SK-N-SH (cell line): ENCODE data around the gene TCF25. TPM values are rescaled to one million over a fixed set of nuclear protein-coding genes. Genes with fewer than 3 reads are reported as not detected.

Experiments used
- CTCF ChIA-PET: fragments of 300-600, 350-600 bp; formaldehyde crosslinking; extraction: SDS; loops from one replicate; lab custom pipeline; 2021; lab: Yijun Ruan, JAX
- POLR2A ChIA-PET: fragments of 350-600 bp; sonication (Branson Sonifier 250); formaldehyde crosslinking; extraction: SDS; loops from one replicate; lab custom pipeline; 2020; ENCODE audit warnings: antibody characterized with exemption, inconsistent platforms; lab: Yijun Ruan, JAX
- DNase-seq: peaks from one replicate; pipeline ENCODE4 v3.0.0; 2012
- H2AFZ ChIP-seq: fragments of 200-600 bp; sonication (generic); 2 replicates; pipeline ENCODE4 v1.8.1; 2016; ENCODE audit warnings: antibody characterized with exemption, mild to moderate bottlenecking, low read depth
- H3F3A ChIP-seq: fragments of 200-600 bp; sonication (generic); replicated peaks from 2 replicates; pipeline ENCODE3; 2016; ENCODE audit warnings: antibody characterized with exemption, mild to moderate bottlenecking; ENCODE audit not compliant: insufficient read depth
- H3K27ac ChIP-seq, 2 experiments: fragments of 200-500 bp in 1 of 2; fragments of 200-600 bp in 1 of 2; sonication (Bioruptor generic) in 1 of 2; sonication (generic), shearing (Covaris generic) in 1 of 2; 2 replicates each; pipeline versions ENCODE4 v1.5.1 to v1.6.1; 2014 to 2016; ENCODE audit warnings: low read depth in 2 of 2, inconsistent platforms in 1 of 2, low read length in 1 of 2, mild to moderate bottlenecking in 1 of 2, mixed read lengths in 1 of 2
- H3K27me3 ChIP-seq: fragments of 200-600 bp; sonication (generic), shearing (Covaris generic); 2 replicates; pipeline ENCODE4 v1.6.1; 2016; ENCODE audit warnings: mixed run types; ENCODE audit not compliant: insufficient read depth
- H3K36me3 ChIP-seq, 2 experiments: fragments of 200-500 bp in 1 of 2; fragments of 200-600 bp in 1 of 2; sonication (Bioruptor generic) in 1 of 2; sonication (generic) in 1 of 2; replicated peaks in 1 of 2; 2 replicates each; pipeline versions ENCODE3 to v1.5.1; 2014 to 2016; ENCODE audit warnings: low read length in 1 of 2, mild to moderate bottlenecking in 1 of 2; ENCODE audit not compliant: insufficient read depth in 2 of 2, control insufficient read depth in 1 of 2
- H3K4me1 ChIP-seq, 2 experiments: fragments of 200-500 bp in 1 of 2; fragments of 200-600 bp in 1 of 2; sonication (Bioruptor generic) in 1 of 2; sonication (generic), shearing (Covaris generic) in 1 of 2; 2 replicates each; pipeline versions ENCODE4 v1.5.1 to v1.6.1; 2014 to 2016; ENCODE audit warnings: low read depth in 1 of 2, low read length in 1 of 2, mixed run types in 1 of 2; ENCODE audit not compliant: insufficient read depth in 2 of 2, control insufficient read depth in 1 of 2
- H3K4me2 ChIP-seq: fragments of 200-600 bp; sonication (generic), shearing (Covaris generic); 2 replicates; pipeline ENCODE4 v1.6.1; 2017; ENCODE audit warnings: mixed run types
- H3K4me3 ChIP-seq, 2 experiments: fragments of 200-500 bp in 1 of 2; fragments of 200-600 bp in 1 of 2; sonication (Bioruptor generic) in 1 of 2; sonication (generic), shearing (Covaris generic) in 1 of 2; 2 replicates each; pipeline versions ENCODE4 v1.5.1 to v1.8.1; 2014 to 2016; ENCODE audit warnings: low read depth in 2 of 2, inconsistent platforms in 1 of 2, low read length in 1 of 2, mild to moderate bottlenecking in 1 of 2, mixed read lengths in 1 of 2, moderate library complexity in 1 of 2
- H3K79me2 ChIP-seq: fragments of 200-600 bp; sonication (generic); 2 replicates; pipeline ENCODE4 v1.8.1; 2017; ENCODE audit warnings: mild to moderate bottlenecking; ENCODE audit not compliant: insufficient read depth
- H3K9ac ChIP-seq: fragments of 200-600 bp; sonication (generic); 2 replicates; pipeline ENCODE4 v1.6.1; 2017; ENCODE audit warnings: mixed run types
- H3K9me2 ChIP-seq: fragments of 200-600 bp; sonication (generic); 2 replicates; pipeline ENCODE4 v1.6.1; 2017; ENCODE audit warnings: mixed run types
- H3K9me3 ChIP-seq: fragments of 200-600 bp; sonication (generic); 2 replicates; pipeline ENCODE4 v1.6.1; 2017; ENCODE audit warnings: mixed run types, mild to moderate bottlenecking, moderate library complexity
- H4K20me1 ChIP-seq: fragments of 200-600 bp; sonication (generic); 2 replicates; pipeline ENCODE4 v1.6.1; 2017; ENCODE audit warnings: mild to moderate bottlenecking, mixed run types; ENCODE audit not compliant: insufficient read depth
- CTCF ChIP-seq: fragments of 200-600 bp; sonication (generic); IDR thresholded peaks from 2 replicates; pipeline ENCODE4 v1.6.1; 2017; ENCODE audit warnings: antibody characterized with exemption, mild to moderate bottlenecking, moderate library complexity
- EZH2phosphoT487 ChIP-seq: fragments of 200-600 bp; sonication (generic); IDR thresholded peaks from 2 replicates; pipeline ENCODE4 v1.6.1; 2017; ENCODE audit warnings: low read depth, mixed run types, mild to moderate bottlenecking, antibody characterized with exemption, moderate library complexity, borderline replicate concordance
- FOSL2 ChIP-seq: IDR thresholded peaks from 2 replicates; pipeline ENCODE4 v1.4.0; 2012; ENCODE audit warnings: low read depth, mild to moderate bottlenecking, moderate library complexity, borderline replicate concordance
- GABPA ChIP-seq: IDR thresholded peaks from 2 replicates; pipeline ENCODE4 v1.4.0; 2012; ENCODE audit warnings: low read depth, mild to moderate bottlenecking
- JUND ChIP-seq: IDR thresholded peaks from 2 replicates; pipeline ENCODE4 v1.4.0; 2012
- MEF2A ChIP-seq: IDR thresholded peaks from 2 replicates; pipeline ENCODE4 v1.4.0; 2012; ENCODE audit warnings: low read depth, borderline replicate concordance
- NRF1 ChIP-seq: IDR thresholded peaks from 2 replicates; pipeline ENCODE4 v1.6.1; 2012; ENCODE audit warnings: low read depth, mild to moderate bottlenecking, low read length
- RAD21 ChIP-seq: IDR thresholded peaks from 2 replicates; pipeline ENCODE4 v1.6.1; 2012; ENCODE audit warnings: mild to moderate bottlenecking, low read length
- RCOR1 ChIP-seq: fragments of 150-350 bp; IDR thresholded peaks from 2 replicates; pipeline ENCODE4 v1.6.1; 2017; ENCODE audit warnings: antibody characterized with exemption, low read length
- REST ChIP-seq: IDR thresholded peaks from 2 replicates; pipeline ENCODE4 v1.6.1; 2012; ENCODE audit warnings: mild to moderate bottlenecking, low read depth, low read length, moderate library complexity
- RFX5 ChIP-seq: IDR thresholded peaks from 2 replicates; pipeline ENCODE4 v1.6.1; 2012; ENCODE audit warnings: mild to moderate bottlenecking, improper control_type of control experiment, low read length
- TAF1 ChIP-seq: IDR thresholded peaks from 2 replicates; pipeline ENCODE4 v1.6.1; 2012; ENCODE audit warnings: low read depth, mild to moderate bottlenecking, low read length, moderate library complexity, borderline replicate concordance
- TCF12 ChIP-seq: IDR thresholded peaks from 2 replicates; pipeline ENCODE4 v1.4.0; 2012
- YY1 ChIP-seq: IDR thresholded peaks from 2 replicates; pipeline ENCODE4 v1.4.0; 2012; ENCODE audit warnings: low read depth, mild to moderate bottlenecking
- ZBTB33 ChIP-seq: IDR thresholded peaks from 2 replicates; pipeline ENCODE4 v1.4.0; 2012; ENCODE audit warnings: low read depth, borderline replicate concordance
- WGBS: methylation state at CpG from one replicate; pipeline ENCODE4 v1.1.6; 2017; ENCODE audit warnings: low lambda C conversion rate; 5-methylcytosine and 5-hydroxymethylcytosine counted together
- polyA plus RNA-seq, 3 experiments: library from polyadenylated mRNA; depleted of rRNA; stranded (reverse); fragments of >200 nt; gene quantifications; 2 replicates each; pipeline ENCODE4 v1.2.3, GENCODE V29; 2012

TCF25 gene
- polyA plus RNA-seq, 1 of the 3 experiments (the other 2 are of a cell fraction), result 208 TPM

- no peak for TF ChIP-seq NRF1
- no peak for TF ChIP-seq MEF2A
- no peak for TF ChIP-seq REST
- no peak for TF ChIP-seq RFX5
- no peak for TF ChIP-seq TAF1
- no peak for TF ChIP-seq YY1
- TF ChIP-seq JUND, result no peak
- TF ChIP-seq TCF12, result no peak
- no peak for TF ChIP-seq RCOR1
- TF ChIP-seq CTCF, result no peak
- ChIA-PET POLR2A (no interaction called here), CTCF (interaction anchor here (0.7 kb wide), 1 partner anchor 27 kb away, joined by 3 read pairs; no protein-coding TSS in a partner anchor)
- Histone ChIP-seq H3F3A (no peaks in the 10 kb centered on the region), H3K36me3 (peaks cover 0 to 9% of the 10 kb centered on the region in 2 experiments), H3K27me3 (no peaks in the 10 kb centered on the region), H3K9ac (no peak overlapping the region), H3K4me2 (no peak overlapping the region), H3K9me3 (no peaks in the 10 kb centered on the region), H4K20me1 (0 out of 2 replicates have a peak, but pooled peaks cover 3% of the 10 kb centered on the region), H3K79me2 (peaks cover 21% of the 10 kb centered on the region; the same call in 1 of the 2 replicates), H3K4me3 (no peak overlapping the region), H3K4me1 (peaks cover 0 to 13% of the 10 kb centered on the region in 2 experiments; a peak in 1 of 4 replicates), H3K27ac (no peak overlapping the region), H3K9me2 (no peaks in the 10 kb centered on the region), H2AFZ (no peak overlapping the region)
- DNase-seq, result no peak
- 98% methylated on average over 5 of the region's 5 CpGs for WGBS
Observed at GRCh38 chr16:89951509-89951908, 78.1 kb downstream of the TCF25 start.

GRCh38 chr16:89952049-89952448, 78.7 kb downstream of the TCF25 start:
- no peak overlapping the region for H2AFZ ChIP-seq
- no peak overlapping the region for H3K27ac ChIP-seq
- H3K79me2 ChIP-seq, result peaks cover 21% of the 10 kb centered on the region; the same call in 1 of the 2 replicates
- no peak overlapping the region for H3K4me3 ChIP-seq
- no peaks in the 10 kb centered on the region for H3K27me3 ChIP-seq
- WGBS, result 91% methylated on average over 12 of the region's 12 CpGs
- H3F3A ChIP-seq, result no peaks in the 10 kb centered on the region
- ChIA-PET POLR2A (no interaction called here), CTCF (interaction anchor here (1.1 kb wide), 1 partner anchor 14 kb away, joined by 3 read pairs; no protein-coding TSS in a partner anchor)
- no peaks in the 10 kb centered on the region for H3K9me2 ChIP-seq
- no peak for TF ChIP-seq JUND
- no peak for TF ChIP-seq GABPA
- no peak for TF ChIP-seq MEF2A
- no peak for TF ChIP-seq FOSL2
- no peak for TF ChIP-seq ZBTB33
- TF ChIP-seq RAD21, result no peak
- TF ChIP-seq EZH2phosphoT487, result no peak
- TF ChIP-seq NRF1, result no peak
- TF ChIP-seq, all 33 proteins: peak for 0
- no peak overlapping the region for H3K4me2 ChIP-seq
- H3K4me1 ChIP-seq, result peaks cover 0 to 13% of the 10 kb centered on the region in 2 experiments; a peak in 1 of 4 replicates
- no peaks in the 10 kb centered on the region for H3K9me3 ChIP-seq
- DNase-seq, result no peak
- H3K36me3 ChIP-seq, result peaks cover 0 to 11% of the 10 kb centered on the region in 2 experiments
- no peak overlapping the region for H3K9ac ChIP-seq
- H4K20me1 ChIP-seq, result 0 out of 2 replicates have a peak, but pooled peaks cover 3% of the 10 kb centered on the region
